Measurements from ENCODE around the gene THAP11. TPM values are rescaled to one million over a fixed set of nuclear protein-coding genes. Genes with fewer than 3 reads are reported as not detected.

THAP11 gene
- total RNA-seq (2022; extraction: Qiagen RNA extraction) = 30.7 to 42.9 TPM (median 39.1 TPM) in 5 replicates

GRCh38 chr16:67841816-67842508 is at the start of gene THAP11:
Gene THAP11 (plus strand): TSS chr16:67842320. CDS start chr16:67842555, 235 bp downstream.

GRCh38 chr16:67806428-67807147 is 35.5 kb upstream of the THAP11 start, which contains the start of the genes RANBP10 and TSNAXIP1:
Gene RANBP10 (minus strand): TSS chr16:67806560. CDS start chr16:67806536, 24 bp downstream.
Gene TSNAXIP1 (plus strand): TSS chr16:67806889. CDS start chr16:67807150, 261 bp downstream.

GRCh38 chr16:67846320-67847063 is 4.4 kb downstream of the THAP11 start, which contains the start of gene NUTF2:
Gene NUTF2 (plus strand): TSS chr16:67846933. CDS start chr16:67865131, 18,198 bp downstream.

GRCh38 chr16:67847064-67847861 is 5.1 kb downstream of the THAP11 start, which contains the start of gene CENPT:
Gene CENPT (minus strand): TSS chr16:67847693. CDS start chr16:67833859, 13,834 bp downstream.

GRCh38 chr16:67872631-67873434 is 30.7 kb downstream of the THAP11 start, which contains the start of gene EDC4:
Gene EDC4 (plus strand): TSS chr16:67873052. CDS start chr16:67873262, 210 bp downstream.

GRCh38 chr16:67884684-67885083 is 42.6 kb downstream of the THAP11 start, which contains the start of gene NRN1L:
Gene NRN1L (plus strand): TSS chr16:67884885. CDS start chr16:67884904, 19 bp downstream.

GRCh38 chr16:67892899-67893742 is 51.0 kb downstream of the THAP11 start, which contains the start of gene PSKH1:
Gene PSKH1 (plus strand): TSS chr16:67893254. CDS start chr16:67908750, 15,496 bp downstream.

Other genes with a start within 250 kb of the THAP11 start
- 1.5 to 2.7 TPM (median 2.2 TPM) in 5 replicates for gene CARMIL2, start 197.2 kb upstream of the THAP11 start, total RNA-seq (2022; extraction: Qiagen RNA extraction)
- gene ACD, start 182.1 kb upstream of the THAP11 start, total RNA-seq (2022; extraction: Qiagen RNA extraction) = 33.0 to 37.8 TPM (median 35.2 TPM) in 5 replicates
- gene PARD6A, start 181.4 kb upstream of the THAP11 start, total RNA-seq (2022; extraction: Qiagen RNA extraction) = 1.5 to 2.4 TPM (median 2.2 TPM) in 5 replicates
- gene ENKD1, start 175.6 kb upstream of the THAP11 start, total RNA-seq (2022; extraction: Qiagen RNA extraction) = 6.6 to 12.8 TPM (median 11.7 TPM) in 5 replicates
- 0.05 to 0.13 TPM in 2 of 5 replicates, not detected in the others for gene C16orf86, start 175.5 kb upstream of the THAP11 start, total RNA-seq (2022; extraction: Qiagen RNA extraction)
- 15.8 to 18.5 TPM (median 16.2 TPM) in 5 replicates for gene GFOD2, start 123.0 kb upstream of the THAP11 start, total RNA-seq (2022; extraction: Qiagen RNA extraction)
- 8.2 to 9.6 TPM (median 8.8 TPM) in 5 replicates for gene RANBP10, start 35.8 kb upstream of the THAP11 start, total RNA-seq (2022; extraction: Qiagen RNA extraction)
- 0.31 to 0.78 TPM (median 0.48 TPM) in 5 replicates for gene TSNAXIP1, start 35.4 kb upstream of the THAP11 start, total RNA-seq (2022; extraction: Qiagen RNA extraction)
- 230 to 249 TPM (median 238 TPM) in 5 replicates for gene NUTF2, start 4.6 kb downstream of the THAP11 start, total RNA-seq (2022; extraction: Qiagen RNA extraction)
- 24.3 to 27.5 TPM (median 26.6 TPM) in 5 replicates for gene CENPT, start 5.4 kb downstream of the THAP11 start, total RNA-seq (2022; extraction: Qiagen RNA extraction)
- 55.4 to 57.6 TPM (median 56.0 TPM) in 5 replicates for gene EDC4, start 30.7 kb downstream of the THAP11 start, total RNA-seq (2022; extraction: Qiagen RNA extraction)
- gene NRN1L, start 42.6 kb downstream of the THAP11 start, total RNA-seq (2022; extraction: Qiagen RNA extraction) = 0.17 to 0.32 TPM (median 0.23 TPM) in 3 of 5 replicates, not detected in the others
- gene PSKH1, start 50.9 kb downstream of the THAP11 start, total RNA-seq (2022; extraction: Qiagen RNA extraction) = 13.2 to 16.0 TPM (median 14.7 TPM) in 5 replicates
- gene CTRL, start 89.5 kb downstream of the THAP11 start, total RNA-seq (2022; extraction: Qiagen RNA extraction) = 1.1 to 2.0 TPM (median 1.5 TPM) in 5 replicates
- 35.7 to 57.9 TPM (median 49.6 TPM) in 5 replicates for gene PSMB10, start 94.5 kb downstream of the THAP11 start, total RNA-seq (2022; extraction: Qiagen RNA extraction)
- 8.2 to 13.3 TPM (median 11.3 TPM) in 5 replicates for gene LCAT, start 101.8 kb downstream of the THAP11 start, total RNA-seq (2022; extraction: Qiagen RNA extraction)
- gene SLC12A4, start 126.3 kb downstream of the THAP11 start, total RNA-seq (2022; extraction: Qiagen RNA extraction) = 26.4 to 33.2 TPM (median 30.0 TPM) in 5 replicates
- gene DPEP3, start 138.2 kb downstream of the THAP11 start, total RNA-seq (2022; extraction: Qiagen RNA extraction) = not detected in 5 replicates
- gene DPEP2, start 157.2 kb downstream of the THAP11 start, total RNA-seq (2022; extraction: Qiagen RNA extraction) = not detected in 5 replicates
- gene DPEP2NB, start 173.6 kb downstream of the THAP11 start, total RNA-seq (2022; extraction: Qiagen RNA extraction) = not detected in 5 replicates
- gene DDX28, start 180.9 kb downstream of the THAP11 start, total RNA-seq (2022; extraction: Qiagen RNA extraction) = 18.4 to 21.0 TPM (median 20.7 TPM) in 5 replicates
- gene DUS2, start 181.0 kb downstream of the THAP11 start, total RNA-seq (2022; extraction: Qiagen RNA extraction) = 16.6 to 18.5 TPM (median 17.3 TPM) in 5 replicates
- 12.8 to 16.1 TPM (median 14.0 TPM) in 5 replicates for gene NFATC3, start 243.1 kb downstream of the THAP11 start, total RNA-seq (2022; extraction: Qiagen RNA extraction)